HCT116 (cell line): Measurements from ENCODE around the gene LINGO4.

Source experiments
- CEBPB ChIP-seq: IDR thresholded peaks from 2 replicates; pipeline ENCODE4 v1.6.1; 2012; ENCODE audit warnings: low read depth
- CTCF ChIP-seq, 3 experiments: fragments of 200-600 bp in 1 of 3; sonication (generic) in 1 of 3; IDR thresholded peaks in 2 of 3; conservative IDR thresholded peaks in 1 of 3; 2 replicates each; pipeline ENCODE4 v1.5.1; 2012 to 2017; ENCODE audit warnings: low read depth in 2 of 3, low read length in 2 of 3, antibody characterized with exemption in 1 of 3, borderline replicate concordance in 1 of 3, control low read depth in 1 of 3, mild to moderate bottlenecking in 1 of 3, mixed read lengths in 1 of 3, mixed run types in 1 of 3, moderate library complexity in 1 of 3; ENCODE audit not compliant: insufficient read depth in 1 of 3
- EZH2 ChIP-seq: fragments of 200-600 bp; sonication (generic); IDR thresholded peaks from 2 replicates; pipeline ENCODE4 v1.6.1; 2017; ENCODE audit warnings: antibody characterized with exemption, mixed run types
- EZH2phosphoT487 ChIP-seq: fragments of 200-600 bp; IDR thresholded peaks from 2 replicates; pipeline ENCODE4 v1.6.1; 2018; ENCODE audit warnings: antibody characterized with exemption, borderline replicate concordance
- POLR2A ChIP-seq: IDR thresholded peaks from 2 replicates; pipeline ENCODE4 v1.7.0; 2011; ENCODE audit warnings: borderline replicate concordance; ENCODE audit not compliant: insufficient read depth, insufficient read length; ENCODE audit errors: extremely low read depth
- POLR2AphosphoS5 ChIP-seq: IDR thresholded peaks from 2 replicates; pipeline ENCODE4 v1.6.1; 2011; ENCODE audit warnings: mild to moderate bottlenecking, low read depth, low read length, moderate library complexity
- RAD21 ChIP-seq: IDR thresholded peaks from 2 replicates; pipeline ENCODE4 v1.6.1; 2012; ENCODE audit warnings: low read depth, mild to moderate bottlenecking
- REST ChIP-seq: IDR thresholded peaks from 2 replicates; pipeline ENCODE4 v1.6.1; 2012; ENCODE audit warnings: low read depth
- TCF7L2 ChIP-seq: IDR thresholded peaks from 2 replicates; pipeline ENCODE4 v1.7.0; 2011; ENCODE audit warnings: borderline replicate concordance, inconsistent platforms; ENCODE audit not compliant: insufficient read depth, insufficient read length; ENCODE audit errors: extremely low read depth
- YY1 ChIP-seq: IDR thresholded peaks from 2 replicates; pipeline ENCODE4 v1.6.1; 2011; ENCODE audit warnings: low read length, low read depth, moderate library complexity, mild to moderate bottlenecking; ENCODE audit not compliant: insufficient replicate concordance; ENCODE audit errors: extremely low read depth
- ZBTB33 ChIP-seq: IDR thresholded peaks from 2 replicates; pipeline ENCODE4 v1.6.1; 2011; ENCODE audit warnings: mild to moderate bottlenecking, low read length, moderate library complexity; ENCODE audit not compliant: insufficient replicate concordance; ENCODE audit errors: extremely low read depth
- ZFX ChIP-seq: fragments of 450-650 bp; IDR thresholded peaks from 2 replicates; pipeline ENCODE4 v1.6.1; 2017
- ZNF274 ChIP-seq: fragments of 200-500 bp; sonication (Bioruptor generic); IDR thresholded peaks from 2 replicates; pipeline ENCODE4 v1.6.1; 2014; ENCODE audit warnings: mild to moderate bottlenecking, low read depth, low read length, inconsistent platforms

GRCh38 chr1:151801310-151801820 is 3.9 kb downstream of the LINGO4 start:
- TF ChIP-seq CTCF (IDR thresholded peaks at IDR 0.05 in 2 of 3, conservative IDR thresholded peaks at IDR 0.05 in 1 of 3; ENCODE audit: borderline replicate concordance in 1 of 3, insufficient read depth in 1 of 3, low read depth in 2 of 3, low read length in 2 of 3) (no peak), POLR2A (no peak), POLR2AphosphoS5 (no peak), ZNF274 (no peak), EZH2phosphoT487 (no peak), CEBPB (no peak), RAD21 (no peak), ZFX (no peak), TCF7L2 (no peak), EZH2 (no peak), ZBTB33 (no peak), REST (no peak), YY1 (no peak)
